DOHH2 (cell line): ENCODE results near the gene SMCR8.

Experiments used
- CTCF ChIP-seq: fragments of 200-600 bp; sonication (generic); IDR thresholded peaks from one replicate; pipeline ENCODE4 v1.5.1; 2014; ENCODE audit warnings: antibody characterized with exemption, mild to moderate bottlenecking, low read depth, low read length; ENCODE audit not compliant: poor library complexity, severe bottlenecking
- EZH2phosphoT487 ChIP-seq: fragments of 200-600 bp; sonication (generic); IDR thresholded peaks from 2 replicates; pipeline ENCODE4 v1.6.1; 2017; ENCODE audit warnings: borderline replicate concordance, mild to moderate bottlenecking, antibody characterized with exemption, low read length, moderate library complexity, mixed read lengths

DNA sequence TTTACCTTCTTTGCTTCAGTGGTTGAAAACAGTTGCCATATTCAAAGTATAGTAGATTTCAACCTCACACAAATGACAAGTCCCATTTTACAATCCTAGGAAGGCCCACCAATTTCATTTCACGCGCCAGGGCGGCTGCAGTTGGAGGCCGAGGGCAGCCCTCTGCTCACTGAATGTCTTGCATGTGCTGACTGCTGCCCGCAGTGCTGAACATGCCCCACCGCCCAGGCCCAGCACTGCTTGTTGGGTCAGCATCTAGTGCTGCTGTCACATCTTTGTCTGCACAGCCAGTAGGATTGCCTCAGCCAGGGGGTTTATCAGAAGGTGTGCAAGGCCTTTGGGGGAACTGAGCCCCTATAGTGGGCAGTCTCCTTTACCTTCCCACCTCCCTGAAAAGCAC, 11.5 kb downstream of the SMCR8 start:
- TF ChIP-seq CTCF (no peak), EZH2phosphoT487 (no peak)
